ENCODE results near the gene MTHFR.
"Not testable (repeated sequence)": the region's sequence is repeated elsewhere in the genome, so short reads cannot be mapped to it uniquely, and the experiment has no call there.

DNA sequence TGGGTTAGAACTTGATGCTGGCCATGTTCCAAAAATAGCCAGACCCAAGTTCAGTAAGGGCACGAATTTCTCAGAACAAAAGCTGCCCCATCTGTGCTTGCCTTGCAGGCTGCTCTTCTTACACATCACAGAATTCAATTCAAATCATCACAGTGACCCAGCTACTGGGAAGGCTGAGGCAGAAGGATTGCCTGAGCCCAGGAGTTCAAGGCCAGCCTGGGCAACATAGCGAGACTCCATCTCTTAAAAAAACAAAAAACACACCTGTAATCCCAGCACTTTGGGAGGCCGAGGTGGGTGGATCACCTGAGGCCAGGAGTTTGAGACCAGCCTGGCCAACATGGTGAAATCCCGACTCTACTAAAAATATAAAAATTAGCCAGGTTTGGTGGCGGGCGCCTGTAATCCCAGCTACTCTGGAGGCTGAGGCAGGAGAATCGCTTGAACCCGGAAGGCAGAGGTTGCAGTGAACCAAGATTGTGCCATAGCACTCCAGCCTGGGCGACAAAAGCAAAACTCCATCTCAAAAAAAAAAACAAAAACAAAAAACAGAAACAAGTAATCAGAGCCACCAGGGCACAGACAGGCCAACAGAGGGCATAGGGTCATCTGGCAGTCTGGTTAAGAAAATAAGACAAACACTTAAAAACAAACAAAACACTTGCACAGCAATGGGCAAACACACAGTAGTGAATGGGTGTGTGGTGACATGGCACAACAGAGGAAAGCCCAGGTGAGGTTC lies 1.7 kb downstream of the MTHFR start:
- TF ChIP-seq, protein P1, sequence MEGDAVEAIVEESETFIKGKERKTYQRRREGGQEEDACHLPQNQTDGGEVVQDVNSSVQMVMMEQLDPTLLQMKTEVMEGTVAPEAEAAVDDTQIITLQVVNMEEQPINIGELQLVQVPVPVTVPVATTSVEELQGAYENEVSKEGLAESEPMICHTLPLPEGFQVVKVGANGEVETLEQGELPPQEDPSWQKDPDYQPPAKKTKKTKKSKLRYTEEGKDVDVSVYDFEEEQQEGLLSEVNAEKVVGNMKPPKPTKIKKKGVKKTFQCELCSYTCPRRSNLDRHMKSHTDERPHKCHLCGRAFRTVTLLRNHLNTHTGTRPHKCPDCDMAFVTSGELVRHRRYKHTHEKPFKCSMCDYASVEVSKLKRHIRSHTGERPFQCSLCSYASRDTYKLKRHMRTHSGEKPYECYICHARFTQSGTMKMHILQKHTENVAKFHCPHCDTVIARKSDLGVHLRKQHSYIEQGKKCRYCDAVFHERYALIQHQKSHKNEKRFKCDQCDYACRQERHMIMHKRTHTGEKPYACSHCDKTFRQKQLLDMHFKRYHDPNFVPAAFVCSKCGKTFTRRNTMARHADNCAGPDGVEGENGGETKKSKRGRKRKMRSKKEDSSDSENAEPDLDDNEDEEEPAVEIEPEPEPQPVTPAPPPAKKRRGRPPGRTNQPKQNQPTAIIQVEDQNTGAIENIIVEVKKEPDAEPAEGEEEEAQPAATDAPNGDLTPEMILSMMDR (IDR thresholded peaks at IDR 0.05) = not testable (repeated sequence)
- not testable (repeated sequence) for TF ChIP-seq POLR2A (IDR thresholded peaks at IDR 0.05)
